Esophagus muscularis mucosa (tissue), 4 donors: Measurements from ENCODE around the gene PODXL2. TPM values are rescaled to one million over a fixed set of nuclear protein-coding genes. Genes with fewer than 3 reads are reported as not detected.
A peak's percentile ranks its signal among the peaks of the same experiment; 100 is the strongest.

Experiments used
- DNase-seq: peaks from one replicate; pipeline ENCODE4 v3.0.0-alpha.2; 2017; ENCODE audit errors: extremely low spot score
- H3K27ac ChIP-seq, 4 donors: fragments of 200-600 bp; sonication (generic); replicated peaks in 1 of 4; 1 replicate in 3 of 4; 2 replicates in 1 of 4; pipeline ENCODE4 v1.5.1; 2016 to 2019; ENCODE audit warnings: mild to moderate bottlenecking in 1 of 4
- H3K27me3 ChIP-seq, 4 donors: fragments of 200-600 bp; sonication (generic); one replicate each; pipeline versions ENCODE4 v1.5.1 to v1.6.0; 2016 to 2019
- H3K36me3 ChIP-seq, 4 donors: fragments of 200-600 bp; sonication (generic); one replicate each; pipeline ENCODE4 v1.5.1; 2016 to 2019
- H3K4me1 ChIP-seq, 4 donors: fragments of 200-600 bp; sonication (generic); one replicate each; pipeline ENCODE4 v1.5.1; 2016 to 2019
- H3K4me3 ChIP-seq, 4 donors: fragments of 200-600 bp; sonication (generic); 1 replicate in 2 of 4; 2 replicates in 2 of 4; pipeline ENCODE4 v1.5.1; 2016 to 2019; ENCODE audit warnings: mild to moderate bottlenecking in 4 of 4, moderate library complexity in 1 of 4
- H3K9me3 ChIP-seq, 4 donors: fragments of 200-600 bp; sonication (generic); 1 replicate in 3 of 4; 2 replicates in 1 of 4; pipeline ENCODE4 v1.5.1; 2016 to 2019
- CTCF ChIP-seq, 3 experiments: fragments of 200-600 bp in 2 of 3; fragments of 450-650 bp in 1 of 3; sonication (generic) in 2 of 3; IDR thresholded peaks; one replicate each; pipeline ENCODE4 v1.5.1; 2017 to 2019; ENCODE audit warnings: antibody characterized with exemption in 3 of 3, mild to moderate bottlenecking in 2 of 3, moderate library complexity in 1 of 3
- EP300 ChIP-seq: sonication (generic); formaldehyde crosslinking; IDR thresholded peaks from one replicate; pipeline ENCODE4 v1.6.1; 2017; ENCODE audit warnings: antibody characterized with exemption
- POLR2A ChIP-seq: fragments of 450-650 bp; IDR thresholded peaks from one replicate; pipeline ENCODE4 v1.6.1; 2017; ENCODE audit warnings: antibody characterized with exemption, moderate library complexity, mild to moderate bottlenecking, low read depth
- POLR2AphosphoS5 ChIP-seq, 2 donors: sonication (generic); formaldehyde crosslinking; IDR thresholded peaks; one replicate each; pipeline ENCODE4 v1.6.1; 2017; ENCODE audit warnings: antibody characterized with exemption in 2 of 2
- WGBS: methylation state at CpG from one replicate; pipeline ENCODE4 v1.1.5; 2018; 5-methylcytosine and 5-hydroxymethylcytosine counted together
- intact Hi-C: fragments of 100-400 bp; cut with DNase I; formaldehyde crosslinking; loops from one replicate; pipeline ENCODE4 v1.15.1; 2023
- total RNA-seq, 4 donors: library from RNA; depleted of rRNA; stranded (reverse); fragments of >200 nt; gene quantifications; one replicate each; pipeline versions ENCODE4 v1.1.0 to v1.2.1, GENCODE V29; 2016

Gene PODXL2
- total RNA-seq, 4 donors from 2014 or later = 1.7 to 3.1 (median 2.5) TPM

- WGBS = 83% methylated on average over 7 of the region's 7 CpGs
- intact Hi-C loops = loop anchor here (10.0 kb wide), 1 partner anchor 71 kb away; no protein-coding TSS in a partner anchor
- TF ChIP-seq EP300 (no peak), POLR2AphosphoS5 (IDR thresholded peaks at IDR 0.05) (no peak), CTCF (IDR thresholded peaks at IDR 0.05) (no peak), POLR2A (no peak)
- no peaks in the 10 kb centered on the region for H3K27me3 ChIP-seq
- H3K4me3 ChIP-seq = no peak overlapping the region
- no peak for DNase-seq
- peaks cover 3 to 51% (median 28%) of the 10 kb centered on the region in 4 donors for H3K36me3 ChIP-seq
- H3K27ac ChIP-seq = peak overlapping the region in 1 of 4 donors; percentile 25
- H3K4me1 ChIP-seq = peaks cover 43 to 61% (median 58%) of the 10 kb centered on the region in 4 donors
- H3K9me3 ChIP-seq = no peaks in the 10 kb centered on the region
Observed at GRCh38 chr3:127693336-127693843, 64.4 kb downstream of the PODXL2 start.

GRCh38 chr3:127694467-127695215, 65.7 kb downstream of the PODXL2 start:
- DNase-seq = no peak
- H3K4me3 ChIP-seq = no peak overlapping the region
- TF ChIP-seq POLR2A (no peak), CTCF (IDR thresholded peaks at IDR 0.05) (peak in 2 of 3 experiments; percentile 22 to 34)
- H3K9me3 ChIP-seq = no peaks in the 10 kb centered on the region
- H3K4me1 ChIP-seq = peaks cover 50 to 61% (median 58%) of the 10 kb centered on the region in 4 donors
- intact Hi-C loops = loop anchor here (5.0 to 10.0 kb wide), 2 partner anchors 70 to 128 kb away; partner anchors contain the start of gene MGLL
- H3K27me3 ChIP-seq = no peaks in the 10 kb centered on the region
- peak overlapping the region in 1 of 4 donors; percentile 8 for H3K27ac ChIP-seq
- peaks cover 3 to 45% (median 28%) of the 10 kb centered on the region in 4 donors for H3K36me3 ChIP-seq
- WGBS = 80% methylated on average over 17 of the region's 17 CpGs

GRCh38 chr3:127697551-127698240, 68.7 kb downstream of the PODXL2 start:
- Histone ChIP-seq H3K27ac (peak overlapping the region; percentile 84 to 95 (median 92)), H3K36me3 (peaks cover 3 to 21% (median 15%) of the 10 kb centered on the region in 4 donors), H3K27me3 (no peaks in the 10 kb centered on the region), H3K4me3 (peak overlapping the region; percentile 33 to 43 (median 38)), H3K9me3 (no peaks in the 10 kb centered on the region), H3K4me1 (peaks cover 66 to 69% (median 68%) of the 10 kb centered on the region in 4 donors)
- DNase-seq = peak; percentile 95
- WGBS = 42% methylated on average over 13 of the region's 16 CpGs
- intact Hi-C loops = loop anchor here (5.0 to 10.0 kb wide), 2 partner anchors 67 to 125 kb away; partner anchors contain the start of gene MGLL
- peak; percentile 72 to 84 for TF ChIP-seq POLR2AphosphoS5 (IDR thresholded peaks at IDR 0.05)
- TF ChIP-seq CTCF (IDR thresholded peaks at IDR 0.05) = no peak

- H3K27ac ChIP-seq = peak overlapping the region; percentile 84 to 95 (median 92)
- peaks cover 68 to 75% (median 72%) of the 10 kb centered on the region in 4 donors for H3K4me1 ChIP-seq
- WGBS = 38% methylated on average over 3 of the region's 3 CpGs
- no peak for DNase-seq
- TF ChIP-seq POLR2AphosphoS5 (IDR thresholded peaks at IDR 0.05) (no peak), EP300 (no peak), CTCF (IDR thresholded peaks at IDR 0.05) (no peak), POLR2A (no peak)
- peak overlapping the region in 2 of 4 donors; percentile 42 to 43 for H3K4me3 ChIP-seq
- intact Hi-C loops = loop anchor here (5.0 to 10.0 kb wide), 2 partner anchors 67 to 124 kb away; partner anchors contain the start of gene MGLL
- H3K27me3 ChIP-seq = no peaks in the 10 kb centered on the region
- H3K9me3 ChIP-seq = no peaks in the 10 kb centered on the region
- peaks cover 3 to 16% (median 9%) of the 10 kb centered on the region in 4 donors for H3K36me3 ChIP-seq
Observed at GRCh38 chr3:127698286-127698685, 69.3 kb downstream of the PODXL2 start.
